ENCODE measurements around the gene TMEM150A.
"Not testable (repeated sequence)": the region's sequence is repeated elsewhere in the genome, so short reads cannot be mapped to it uniquely, and the experiment has no call there.

TMEM150A gene

GRCh38 chr2:85592299-85592698 is 10.2 kb downstream of the TMEM150A start:
- not testable (repeated sequence) for DNase-seq

GRCh38 chr2:85591563-85591962 is 10.9 kb downstream of the TMEM150A start:
- no peak for DNase-seq

- no peak for DNase-seq
Measured at GRCh38 chr2:85590950-85591349, 11.5 kb downstream of the TMEM150A start.

GRCh38 chr2:85589982-85590791 is 12.3 kb downstream of the TMEM150A start:
- no peak for DNase-seq

GRCh38 chr2:85589181-85589580 is 13.3 kb downstream of the TMEM150A start:
- no peak for DNase-seq

- no peak for DNase-seq
Measured at GRCh38 chr2:85588645-85589044, 13.9 kb downstream of the TMEM150A start.

GRCh38 chr2:85588236-85588635 is 14.3 kb downstream of the TMEM150A start:
- no peak for DNase-seq

GRCh38 chr2:85585781-85586105 is 16.8 kb downstream of the TMEM150A start:
- DNase-seq: no peak

- no peak for DNase-seq
Measured at GRCh38 chr2:85584857-85585780, 17.4 kb downstream of the TMEM150A start.

- peak; percentile 67 for DNase-seq
Measured at GRCh38 chr2:85584354-85584856, 18.1 kb downstream of the TMEM150A start, which contains the start of gene VAMP5. Gene VAMP5, plus strand, starts transcription at chr2:85584431. Its CDS starts 60 bp downstream, at chr2:85584491.

GRCh38 chr2:85583667-85584353 is 18.7 kb downstream of the TMEM150A start:
- peak; percentile 48 for DNase-seq

- DNase-seq: no peak
Measured at GRCh38 chr2:85582492-85582891, 20.0 kb downstream of the TMEM150A start.

- no peak for DNase-seq
Measured at GRCh38 chr2:85580206-85580605, 22.3 kb downstream of the TMEM150A start.

- no peak for DNase-seq
Measured at GRCh38 chr2:85579266-85579935, 23.1 kb downstream of the TMEM150A start.

- DNase-seq: peak; percentile 25
Measured at GRCh38 chr2:85578243-85579180, 24.0 kb downstream of the TMEM150A start.

- peak; percentile 80 for DNase-seq
Measured at GRCh38 chr2:85577386-85578242, 24.9 kb downstream of the TMEM150A start, which contains the start of gene VAMP8. Gene VAMP8, plus strand, starts transcription at chr2:85577586. Its CDS starts 61 bp downstream, at chr2:85577647.

- DNase-seq: no peak
Measured at GRCh38 chr2:85577063-85577385, 25.5 kb downstream of the TMEM150A start.

GRCh38 chr2:85575739-85576138 is 26.8 kb downstream of the TMEM150A start:
- no peak for DNase-seq

GRCh38 chr2:85566265-85566664 is 36.2 kb downstream of the TMEM150A start:
- DNase-seq: no peak

- DNase-seq: no peak
Measured at GRCh38 chr2:85564144-85564563, 38.3 kb downstream of the TMEM150A start.
